A549 treated with dexamethasone at 1 μM for 4 hours (cell line): ENCODE data around the gene MMP26. TPM values are rescaled to one million over a fixed set of nuclear protein-coding genes. Genes with fewer than 3 reads are reported as not detected.

ENCODE experiments used
- total RNA-seq: library from RNA; stranded (reverse); fragments of 200-300 nt; extraction: Qiagen RNA extraction; gene quantifications from 5 replicates; pipeline ENCODE4 v1.2.3, GENCODE V29; 2022

Gene MMP26
- not detected in 5 replicates for total RNA-seq

DNA sequence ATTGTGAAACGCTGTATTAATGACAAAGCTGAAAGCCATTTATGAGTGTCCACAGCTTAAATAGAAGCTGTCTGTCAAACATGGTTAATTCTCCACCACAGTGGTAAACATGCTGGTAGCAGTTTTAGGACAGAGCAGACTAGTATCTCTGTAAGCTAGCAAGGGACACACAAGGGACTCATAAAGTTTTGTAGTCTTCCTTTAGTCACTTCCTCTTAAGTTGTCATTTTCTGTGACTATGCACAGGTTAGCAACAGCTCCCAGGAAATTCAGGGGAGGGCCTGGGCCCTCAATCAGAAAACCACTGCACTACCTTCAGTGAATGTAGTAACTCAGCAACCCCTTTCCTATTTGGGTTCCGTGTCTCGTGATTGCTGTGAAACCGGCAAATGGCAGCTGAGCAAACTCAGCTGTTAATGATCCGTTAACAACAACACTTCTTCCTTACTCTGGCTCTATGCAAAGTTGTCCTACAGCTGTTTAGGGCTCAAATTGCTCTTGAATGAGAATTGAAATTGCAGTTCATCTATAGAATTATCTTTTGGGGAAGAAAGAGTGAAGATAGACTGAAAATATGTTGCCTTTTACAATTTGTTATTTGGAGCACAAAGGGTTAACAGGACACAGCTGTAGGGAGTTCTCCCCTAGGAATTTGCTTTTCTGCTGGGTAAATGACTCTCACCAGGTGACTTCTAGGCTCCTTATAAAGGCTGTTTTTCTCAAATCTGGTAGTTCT is at the start of gene MMP26:
Gene MMP26, plus strand, starts transcription at position 731 of the 736 bp plus-strand sequence.

DNA sequence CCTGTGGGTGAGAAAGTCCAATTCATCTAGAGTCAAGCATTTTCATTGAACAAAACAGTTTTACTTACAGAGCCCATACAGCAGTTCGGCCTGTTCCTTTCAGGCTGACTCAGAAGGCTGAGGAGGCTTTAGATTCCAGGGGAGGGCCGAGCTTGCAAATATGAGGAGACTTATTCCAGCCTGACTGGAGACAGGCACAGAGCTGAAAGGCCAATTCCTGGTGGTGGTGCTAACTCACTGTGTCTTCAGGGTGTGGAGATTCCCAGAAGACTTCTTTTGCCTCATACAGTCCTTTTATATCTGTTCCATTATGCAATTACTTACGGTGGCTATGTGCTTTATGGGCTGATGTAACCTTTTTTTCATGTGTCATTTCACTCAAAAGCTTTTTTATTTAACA is 7.0 kb upstream of the MMP26 start, which contains the start of gene OR51E2:
Gene OR51E2, minus strand, starts transcription at position 269 of the 400 bp plus-strand sequence. CDS start 15,142 bp downstream, outside the sequence.

Other genes starting within 250 kb of the MMP26 start
- not detected in 5 replicates for gene OR52K1, start 222.1 kb upstream of the MMP26 start, total RNA-seq
- gene OR52M1, start 159.6 kb upstream of the MMP26 start, total RNA-seq = not detected in 5 replicates
- gene OR52I2, start 123.0 kb upstream of the MMP26 start, total RNA-seq = not detected in 5 replicates
- not detected in 5 replicates for gene OR52I1, start 110.7 kb upstream of the MMP26 start, total RNA-seq
- 7.7 to 10.1 TPM (median 9.7 TPM) in 5 replicates for gene TRIM68, start 96.6 kb upstream of the MMP26 start, total RNA-seq
- not detected in 5 replicates for gene OR51D1, start 67.3 kb upstream of the MMP26 start, total RNA-seq
- gene OR51E1, start 60.8 kb upstream of the MMP26 start, total RNA-seq = not detected in 5 replicates
- gene OR51E2, start 6.9 kb upstream of the MMP26 start, total RNA-seq = not detected in 5 replicates
- not detected in 5 replicates for gene OR51F1, start 65.2 kb downstream of the MMP26 start, total RNA-seq
- gene OR52R1, start 99.6 kb downstream of the MMP26 start, total RNA-seq = not detected in 5 replicates
- gene OR51F2, start 116.5 kb downstream of the MMP26 start, total RNA-seq = not detected in 5 replicates
- not detected in 5 replicates for gene OR51S1, start 144.4 kb downstream of the MMP26 start, total RNA-seq
- not detected in 5 replicates for gene OR51T1, start 177.1 kb downstream of the MMP26 start, total RNA-seq
- not detected in 5 replicates for gene OR51A7, start 199.0 kb downstream of the MMP26 start, total RNA-seq
- not detected in 5 replicates for gene OR51G2, start 214.6 kb downstream of the MMP26 start, total RNA-seq
- gene OR51G1, start 219.6 kb downstream of the MMP26 start, total RNA-seq = not detected in 5 replicates
- gene OR51A4, start 242.8 kb downstream of the MMP26 start, total RNA-seq = not detected in 5 replicates